Activated naive CD8-positive, alpha-beta T cell treated with anti-CD3 and anti-CD28 coated beads, Interleukin-2, amount 50 U/mL, for 24 hours (primary cell): ENCODE results near the gene USE1.

ENCODE experiments used
- ATAC-seq: fragments of 150-1000 bp; cut with Tn5 transposase; one replicate; pipeline ENCODE4 v1.10.0; 2021
- DNase-seq: peaks from one replicate; pipeline ENCODE4 v3.0.0; 2021
- H3K27ac Mint-ChIP-seq: one replicate; pipeline ENCODE4 v1.8.0; 2021; ENCODE audit warnings: mild to moderate bottlenecking, mixed read lengths
- H3K27me3 Mint-ChIP-seq: one replicate; pipeline ENCODE4 v1.8.0; 2021; ENCODE audit warnings: mixed read lengths
- H3K36me3 Mint-ChIP-seq: one replicate; pipeline ENCODE4 v1.8.0; 2021; ENCODE audit warnings: low read depth, mixed read lengths
- H3K4me1 Mint-ChIP-seq: one replicate; pipeline ENCODE4 v1.8.0; 2021; ENCODE audit warnings: mixed read lengths
- H3K4me3 Mint-ChIP-seq: one replicate; pipeline ENCODE4 v1.8.0; 2021; ENCODE audit warnings: mild to moderate bottlenecking, moderate library complexity, mixed read lengths
- H3K9me3 Mint-ChIP-seq: one replicate; pipeline ENCODE4 v1.8.0; 2021; ENCODE audit warnings: mixed read lengths

USE1 gene

DNA sequence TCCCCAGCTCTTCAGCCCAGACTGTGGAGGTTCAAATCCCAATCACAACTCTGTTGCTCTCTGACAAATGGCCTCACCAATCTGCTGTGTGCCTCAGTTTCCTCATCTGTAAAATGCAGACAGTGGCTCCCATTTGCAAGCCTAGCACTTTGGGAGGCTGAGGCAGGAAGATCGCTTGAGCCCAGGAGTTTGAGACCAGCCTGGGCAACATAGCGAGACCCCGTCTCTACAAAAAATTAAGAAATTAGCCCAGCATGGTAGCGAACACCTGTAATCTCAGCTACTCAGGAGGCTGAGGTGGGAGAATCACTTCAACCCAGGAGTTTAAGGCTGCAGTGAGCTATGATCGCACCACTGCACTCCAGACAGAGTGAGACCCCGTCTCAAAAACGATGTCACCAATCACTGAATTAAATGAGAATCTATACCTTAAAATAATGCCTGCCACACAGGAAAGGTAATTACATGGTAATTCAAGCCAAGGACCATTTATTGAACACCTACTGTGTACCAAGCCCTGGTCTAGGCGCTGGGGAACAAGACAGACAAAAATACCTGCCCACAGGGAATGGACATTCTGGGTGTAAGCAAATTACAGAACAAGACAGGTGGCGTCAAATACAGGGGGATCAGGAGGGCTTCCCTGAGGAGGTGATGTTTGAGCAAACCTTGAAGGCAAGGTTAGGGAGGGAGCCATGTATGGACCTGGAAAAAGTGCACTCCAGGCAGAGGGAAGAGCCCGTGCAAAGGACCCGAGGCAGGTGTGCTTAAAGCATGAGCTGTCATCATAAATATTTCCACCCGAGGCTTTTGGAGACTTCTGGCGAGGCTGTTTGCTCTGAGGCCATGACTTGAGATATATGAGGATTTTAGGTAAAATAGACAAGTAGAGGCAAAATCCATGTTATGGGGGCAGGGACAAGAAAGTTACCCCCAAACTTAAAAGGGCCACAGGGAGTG, 22.9 kb downstream of the USE1 start:
- peaks cover 12% of the 10 kb centered on the region for H3K4me1 Mint-ChIP-seq
- no peak for ATAC-seq
- H3K27ac Mint-ChIP-seq, result no peak overlapping the region
- H3K27me3 Mint-ChIP-seq, result no peaks in the 10 kb centered on the region
- no peaks in the 10 kb centered on the region for H3K9me3 Mint-ChIP-seq
- no peak overlapping the region for H3K4me3 Mint-ChIP-seq
- no peaks in the 10 kb centered on the region for H3K36me3 Mint-ChIP-seq
- DNase-seq, result no peak

DNA sequence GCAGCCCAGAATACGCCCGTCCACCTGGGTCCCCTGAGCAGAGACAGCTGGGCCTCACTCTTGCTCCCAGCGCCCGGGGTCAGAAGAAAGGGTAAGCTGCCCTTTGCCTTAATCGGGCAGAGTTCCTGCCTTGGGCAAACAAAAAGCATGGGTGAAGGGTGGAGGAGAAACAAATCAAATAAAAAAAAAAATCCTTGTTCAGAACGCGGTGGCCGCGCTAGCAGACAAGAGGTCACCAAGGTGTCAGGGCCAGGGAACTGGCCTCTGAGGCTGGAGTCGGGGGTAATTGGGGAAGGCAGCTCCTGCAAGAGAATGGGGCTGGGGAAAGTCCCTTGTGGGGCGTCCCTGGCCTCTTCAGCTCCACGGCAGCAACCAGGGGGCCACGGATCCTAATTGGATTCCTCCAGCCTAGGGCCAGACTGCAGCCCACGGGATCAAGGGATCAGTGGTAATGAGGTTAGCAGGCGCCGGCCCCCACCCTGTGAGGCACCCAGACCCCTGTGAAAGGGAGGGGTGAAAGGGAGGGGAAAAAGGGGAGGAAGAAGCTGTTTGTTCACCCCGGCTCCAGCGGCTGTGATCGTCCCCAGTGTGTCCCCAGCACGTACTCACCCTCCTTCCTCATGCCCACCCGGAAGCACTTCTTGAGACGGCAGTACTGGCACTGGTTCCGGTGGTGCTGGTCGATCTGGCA, 25.1 kb downstream of the USE1 start:
- Mint-ChIP-seq H3K4me3 (no peak overlapping the region), H3K27ac (no peak overlapping the region), H3K4me1 (peaks cover 3% of the 10 kb centered on the region), H3K36me3 (no peaks in the 10 kb centered on the region), H3K9me3 (no peaks in the 10 kb centered on the region), H3K27me3 (no peaks in the 10 kb centered on the region)
- no peak for ATAC-seq
- no peak for DNase-seq

DNA sequence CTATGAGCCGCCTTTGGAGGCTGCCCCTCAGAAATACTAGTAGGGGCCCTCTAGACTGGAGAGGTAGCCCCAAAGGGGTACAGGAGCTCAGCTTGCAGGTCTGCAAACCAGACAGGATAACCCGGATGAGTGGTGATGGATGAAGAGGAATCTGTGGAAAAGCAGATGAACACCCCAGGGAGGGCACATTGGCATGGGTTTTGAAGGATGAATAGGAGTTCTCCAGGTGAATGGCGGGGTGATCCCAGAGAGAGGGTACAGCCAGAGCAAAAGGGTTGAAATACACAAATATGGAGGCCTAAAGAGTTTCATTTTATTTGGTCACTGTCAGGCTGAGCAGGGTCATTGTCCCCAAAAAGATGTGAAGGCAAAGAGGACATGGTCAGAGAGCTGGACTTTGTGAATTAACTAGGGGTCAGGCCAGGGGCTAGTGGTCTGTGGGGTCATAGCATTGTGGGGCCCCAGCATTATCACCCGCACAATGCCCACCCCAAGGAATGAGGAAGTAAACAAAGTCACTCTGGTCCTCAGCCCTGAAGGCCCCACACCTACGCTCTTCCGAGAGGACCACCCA, 25.8 kb downstream of the USE1 start:
- Mint-ChIP-seq H3K9me3 (no peaks in the 10 kb centered on the region), H3K36me3 (no peaks in the 10 kb centered on the region), H3K4me1 (peaks cover 3% of the 10 kb centered on the region), H3K27me3 (no peaks in the 10 kb centered on the region), H3K4me3 (no peak overlapping the region), H3K27ac (no peak overlapping the region)
- ATAC-seq, result no peak
- no peak for DNase-seq

DNA sequence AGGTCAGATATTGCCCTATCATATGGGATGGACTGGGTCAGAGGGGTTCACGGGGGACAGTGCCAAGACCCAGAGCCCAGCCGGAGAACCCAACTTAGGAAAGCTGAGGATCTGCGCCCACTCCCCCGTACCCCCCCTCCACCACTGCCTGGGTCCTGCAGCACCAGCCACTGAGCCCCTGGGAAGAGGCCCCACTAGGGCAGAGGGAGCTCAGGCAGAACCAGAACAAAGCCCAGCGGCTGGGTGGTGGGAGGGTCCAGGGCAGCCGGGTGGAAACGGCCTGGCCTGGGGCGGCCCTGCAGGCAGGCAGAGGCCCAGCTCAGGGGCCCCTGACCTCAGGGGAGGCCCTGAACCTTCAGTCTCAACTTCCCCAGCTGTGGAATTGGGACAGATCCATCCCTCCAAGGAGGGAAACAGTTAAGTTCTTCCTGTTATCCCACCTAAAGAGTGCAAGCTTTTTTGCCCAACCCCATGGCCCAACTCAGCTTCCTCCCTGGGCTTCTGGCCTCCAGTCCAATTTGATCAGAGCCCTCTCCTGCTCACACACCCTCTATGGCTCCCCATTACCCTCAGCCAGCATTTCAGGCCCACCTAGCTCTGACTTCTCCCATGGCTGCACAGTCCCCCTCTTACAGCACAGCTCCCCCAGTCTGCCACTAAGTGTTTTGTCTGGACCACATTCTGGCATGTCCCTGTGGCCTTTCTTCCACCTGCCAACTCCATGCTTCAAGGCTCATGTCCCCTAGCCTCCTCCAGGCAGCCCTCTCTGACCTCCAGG, 27.5 kb downstream of the USE1 start:
- H3K27ac Mint-ChIP-seq, result no peak overlapping the region
- ATAC-seq, result no peak
- peaks cover 12% of the 10 kb centered on the region for H3K4me1 Mint-ChIP-seq
- H3K27me3 Mint-ChIP-seq, result peaks cover 4% of the 10 kb centered on the region
- no peaks in the 10 kb centered on the region for H3K9me3 Mint-ChIP-seq
- no peak overlapping the region for H3K4me3 Mint-ChIP-seq
- H3K36me3 Mint-ChIP-seq, result no peaks in the 10 kb centered on the region
- no peak for DNase-seq

DNA sequence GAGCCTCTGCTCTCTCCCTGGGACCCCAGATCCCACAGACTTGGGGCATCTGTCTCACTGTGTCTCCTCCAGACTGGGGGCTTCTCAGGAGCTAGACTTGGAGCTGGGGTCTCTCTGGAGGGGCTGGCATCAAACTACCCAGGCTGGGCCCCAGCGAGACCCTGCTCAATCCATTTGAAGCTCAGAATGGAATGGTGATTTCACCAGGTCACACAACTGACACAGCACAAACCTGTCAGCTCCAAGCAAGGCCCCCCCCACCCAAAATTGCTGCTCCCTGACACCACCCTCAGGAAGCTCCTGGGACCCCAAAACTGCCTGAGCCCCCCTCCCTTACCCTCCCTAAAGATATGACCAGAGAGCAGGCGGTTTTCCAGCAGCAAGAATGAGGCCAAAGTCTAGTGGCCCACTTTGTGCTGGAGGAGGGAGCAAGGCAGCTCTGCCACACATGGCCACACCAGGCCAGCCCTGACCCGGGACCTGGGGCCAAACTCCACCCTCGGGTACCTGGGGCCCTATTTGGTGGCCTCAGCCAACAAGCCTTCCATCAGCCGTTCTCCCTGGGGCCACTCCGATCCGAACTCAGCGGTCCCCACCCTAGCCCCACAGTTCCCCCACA, 28.2 kb downstream of the USE1 start:
- H3K27me3 Mint-ChIP-seq, result peaks cover 4% of the 10 kb centered on the region
- DNase-seq (no peak), ATAC-seq (no peak)
- no peaks in the 10 kb centered on the region for H3K36me3 Mint-ChIP-seq
- peaks cover 12% of the 10 kb centered on the region for H3K4me1 Mint-ChIP-seq
- H3K4me3 Mint-ChIP-seq, result no peak overlapping the region
- no peaks in the 10 kb centered on the region for H3K9me3 Mint-ChIP-seq
- H3K27ac Mint-ChIP-seq, result no peak overlapping the region

DNA sequence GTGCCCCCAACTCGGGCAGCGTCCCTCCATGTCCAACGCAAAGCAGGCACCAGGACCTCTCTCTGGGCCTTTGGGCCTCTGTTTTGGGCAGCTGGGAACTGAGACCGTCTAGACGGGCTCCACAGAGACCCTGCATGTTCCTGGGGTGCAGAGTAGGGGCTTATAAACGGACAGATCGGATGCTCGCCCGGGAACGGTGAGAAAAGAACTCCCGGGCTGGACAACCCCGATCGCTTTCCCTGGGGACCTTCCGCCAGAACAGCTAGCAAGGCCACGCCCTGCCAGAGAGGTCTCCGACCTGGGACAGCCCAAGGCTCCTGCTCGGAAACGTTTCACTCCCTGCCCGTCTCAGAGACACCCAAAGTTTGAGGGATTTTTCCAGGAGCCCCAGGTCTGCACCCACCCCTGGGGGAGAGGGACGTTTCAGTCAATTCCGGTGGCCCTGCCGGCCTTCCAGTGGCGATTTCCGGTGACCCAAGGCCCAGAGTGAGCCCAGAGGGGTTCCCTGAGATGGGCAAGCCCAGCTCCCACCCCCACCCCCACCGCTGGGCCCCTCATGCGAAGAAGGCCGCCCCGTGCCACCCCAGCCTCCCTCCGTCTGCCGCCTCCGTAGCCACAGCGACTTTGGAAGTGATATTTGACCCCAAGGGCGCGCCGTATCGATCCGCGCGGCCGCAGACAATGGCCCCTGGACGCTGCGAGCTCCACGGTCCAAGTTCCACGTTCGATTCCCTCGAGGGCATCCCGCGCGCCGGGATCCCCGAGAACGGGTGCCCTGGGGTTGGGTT, 28.9 kb downstream of the USE1 start:
- ATAC-seq, result no peak
- Mint-ChIP-seq H3K4me3 (peak overlapping the region; percentile 42), H3K36me3 (no peaks in the 10 kb centered on the region), H3K9me3 (no peaks in the 10 kb centered on the region), H3K4me1 (peaks cover 12% of the 10 kb centered on the region), H3K27me3 (peaks cover 4% of the 10 kb centered on the region), H3K27ac (no peak overlapping the region)
- no peak for DNase-seq

DNA sequence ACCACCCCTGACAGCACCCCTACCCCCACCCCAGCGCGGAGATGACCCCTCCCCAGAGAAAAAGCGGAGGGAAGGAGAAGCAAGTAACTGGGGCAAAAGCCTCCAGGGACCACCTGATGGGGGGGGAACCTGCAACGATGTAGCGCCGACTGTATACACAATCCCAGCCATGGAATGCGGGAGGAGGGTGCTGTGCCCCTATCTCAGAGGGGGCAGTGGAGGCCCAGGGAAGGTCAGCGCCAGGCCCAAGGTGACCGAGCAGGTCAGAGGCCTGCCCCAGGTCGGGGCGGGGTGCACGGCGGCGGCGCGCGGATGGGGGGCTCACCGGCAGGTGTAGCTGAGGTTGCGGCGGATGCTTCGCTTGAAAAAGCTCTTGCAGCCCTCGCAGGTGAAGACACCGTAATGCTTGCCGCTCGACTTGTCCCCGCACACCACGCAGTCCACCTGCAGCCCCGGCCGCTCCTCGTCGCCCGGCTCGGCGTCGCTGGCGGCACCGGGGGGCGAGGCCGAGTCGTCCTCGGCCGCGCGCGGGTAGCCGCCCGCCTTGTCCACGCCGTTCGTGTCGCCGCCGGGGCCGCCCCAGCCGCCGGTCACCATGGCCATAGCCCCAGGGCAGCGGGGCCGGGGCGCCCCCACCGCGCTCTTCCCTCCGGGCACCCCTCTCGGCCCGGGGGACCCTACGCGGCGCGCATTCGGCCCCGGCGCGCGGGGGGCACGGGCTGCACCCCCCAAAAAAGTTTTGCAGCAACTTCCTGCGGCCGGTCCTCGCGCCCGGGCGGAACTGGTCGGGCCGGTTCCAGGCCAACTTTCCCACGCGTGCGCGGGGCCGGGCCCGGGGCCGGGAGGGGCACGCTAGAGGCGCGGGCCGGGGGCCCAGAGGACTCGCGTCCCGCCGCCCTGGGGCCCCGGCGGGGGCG, 29.7 kb downstream of the USE1 start:
- H3K27ac Mint-ChIP-seq, result no peak overlapping the region

DNA sequence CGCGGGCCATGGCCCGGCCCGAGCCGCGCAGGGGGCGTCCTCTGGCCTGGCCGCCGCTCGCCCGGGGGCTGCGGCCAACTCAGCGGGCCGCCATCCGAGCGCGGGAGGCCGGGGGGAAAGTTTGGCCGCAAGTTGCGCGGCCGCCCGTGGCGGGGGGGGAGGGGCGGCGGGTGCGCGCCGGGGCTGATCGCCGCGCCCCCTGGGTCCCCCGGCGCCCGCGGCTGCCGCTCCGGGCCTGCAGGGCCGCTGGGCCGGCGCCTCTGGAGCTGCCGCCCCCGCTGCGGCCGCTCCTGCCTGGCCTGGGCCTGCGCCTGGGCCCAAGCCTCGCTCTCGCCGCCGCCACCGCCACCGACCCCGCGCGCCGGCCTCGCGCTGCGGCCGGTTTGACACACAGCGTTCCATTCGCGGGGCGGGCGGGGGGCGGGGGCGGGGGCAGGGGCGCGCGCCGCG, 30.4 kb downstream of the USE1 start, which contains the start of gene NR2F6:
Gene NR2F6, minus strand, starts transcription at position 385 of the 450 bp plus-strand sequence. CDS start 699 bp downstream, outside the sequence.
- ATAC-seq (no peak), DNase-seq (no peak)

More for the DNA sequence above, 29.7 kb downstream of the USE1 start:
- no peak for DNase-seq
- Mint-ChIP-seq H3K4me3 (peak overlapping the region; percentile 42), H3K9me3 (no peaks in the 10 kb centered on the region), H3K36me3 (no peaks in the 10 kb centered on the region), H3K4me1 (peaks cover 12% of the 10 kb centered on the region), H3K27me3 (peaks cover 4% of the 10 kb centered on the region)
- ATAC-seq, result no peak

DNA sequence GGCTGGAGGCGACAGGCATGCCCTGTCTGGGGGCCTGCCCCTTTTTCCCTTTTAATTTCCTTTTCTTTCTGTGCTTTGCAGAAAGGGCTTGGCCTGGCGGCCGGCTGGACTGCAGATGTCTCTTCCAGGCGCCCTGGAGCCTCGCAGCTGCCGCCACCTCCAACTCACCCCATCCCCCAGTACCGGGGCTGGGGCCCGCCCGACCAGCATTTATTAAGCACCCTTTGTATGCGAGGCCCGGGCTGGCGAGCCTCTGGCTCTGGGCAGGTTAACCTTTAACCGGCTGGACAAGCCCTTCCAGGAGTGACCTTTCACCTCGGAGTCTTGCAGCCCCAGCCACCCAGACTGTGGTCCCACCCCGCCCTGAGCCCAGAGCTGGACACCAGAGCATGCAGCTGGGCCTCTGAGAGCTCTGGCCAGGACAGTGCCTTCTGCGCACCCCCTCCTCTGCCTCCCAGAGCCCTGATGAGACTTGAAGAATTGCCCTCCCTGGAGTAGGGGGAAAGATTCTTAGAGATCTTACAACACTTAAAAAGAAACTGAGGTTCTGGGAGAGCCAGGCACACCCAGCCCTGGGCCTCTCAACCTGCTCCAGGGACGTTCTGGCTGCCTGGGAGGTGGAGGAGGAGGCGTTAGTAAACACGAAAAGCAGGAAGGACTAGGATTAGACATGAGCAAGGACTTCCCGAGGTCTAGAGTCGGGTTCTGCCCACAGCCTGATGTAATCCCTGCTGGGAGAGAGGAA, 31.7 kb downstream of the USE1 start:
- DNase-seq (no peak), ATAC-seq (no peak)
- peaks cover 12% of the 10 kb centered on the region for H3K4me1 Mint-ChIP-seq
- no peaks in the 10 kb centered on the region for H3K36me3 Mint-ChIP-seq
- peaks cover 4% of the 10 kb centered on the region for H3K27me3 Mint-ChIP-seq
- H3K27ac Mint-ChIP-seq, result no peak overlapping the region
- H3K9me3 Mint-ChIP-seq, result no peaks in the 10 kb centered on the region
- peak overlapping the region; percentile 73 for H3K4me3 Mint-ChIP-seq

More for the DNA sequence above, 30.4 kb downstream of the USE1 start, which contains the start of gene NR2F6:
- peaks cover 4% of the 10 kb centered on the region for H3K27me3 Mint-ChIP-seq
- peak within 1 kb of the TSS; percentile 73 for H3K4me3 Mint-ChIP-seq
- peaks cover 12% of the 10 kb centered on the region for H3K4me1 Mint-ChIP-seq
- H3K27ac Mint-ChIP-seq, result no peak within 1 kb of the TSS
- no peaks in the 10 kb centered on the region for H3K9me3 Mint-ChIP-seq
- H3K36me3 Mint-ChIP-seq, result no peaks in the 10 kb centered on the region

DNA sequence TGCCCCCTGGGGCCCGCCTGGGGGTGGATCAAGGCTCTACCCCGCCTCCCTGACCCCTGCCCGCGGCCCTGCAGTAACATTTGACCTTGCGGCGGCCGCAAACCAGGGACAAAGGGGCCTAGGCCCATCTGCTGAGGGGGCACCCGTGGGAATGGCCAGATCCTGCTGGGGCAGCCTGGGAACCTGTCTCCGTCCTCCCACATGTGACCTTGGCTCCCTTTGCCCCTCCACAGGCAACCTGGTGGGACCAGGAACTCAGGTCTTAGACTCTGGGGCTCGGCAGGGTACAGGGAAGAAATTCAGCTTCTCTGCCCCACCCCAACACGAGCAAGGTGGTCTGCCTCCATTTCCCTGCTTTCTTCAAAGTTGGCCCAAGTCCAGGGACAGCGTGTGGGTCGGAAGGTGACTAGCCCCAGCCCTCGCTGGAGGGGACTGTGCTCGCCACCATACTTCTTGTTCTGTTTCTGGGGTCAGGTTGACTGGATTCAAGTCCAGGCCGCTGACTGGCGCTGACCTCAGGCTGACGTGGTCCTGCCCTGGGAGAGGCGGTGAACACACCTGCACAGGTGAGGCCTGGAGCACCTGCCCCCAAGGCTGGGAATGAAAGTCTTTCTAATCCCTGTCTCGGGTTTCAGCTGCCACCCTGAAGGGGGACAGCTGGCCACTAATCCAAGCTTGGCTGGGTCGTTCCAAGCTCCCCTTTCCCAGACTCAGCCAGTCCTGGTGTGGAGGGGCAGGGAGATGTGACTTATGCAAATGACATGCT, 33.0 kb downstream of the USE1 start:
- H3K4me1 Mint-ChIP-seq, result peaks cover 12% of the 10 kb centered on the region
- H3K36me3 Mint-ChIP-seq, result no peaks in the 10 kb centered on the region
- DNase-seq (no peak), ATAC-seq (no peak)
- no peak overlapping the region for H3K27ac Mint-ChIP-seq
- H3K27me3 Mint-ChIP-seq, result peaks cover 4% of the 10 kb centered on the region
- no peak overlapping the region for H3K4me3 Mint-ChIP-seq
- H3K9me3 Mint-ChIP-seq, result no peaks in the 10 kb centered on the region

DNA sequence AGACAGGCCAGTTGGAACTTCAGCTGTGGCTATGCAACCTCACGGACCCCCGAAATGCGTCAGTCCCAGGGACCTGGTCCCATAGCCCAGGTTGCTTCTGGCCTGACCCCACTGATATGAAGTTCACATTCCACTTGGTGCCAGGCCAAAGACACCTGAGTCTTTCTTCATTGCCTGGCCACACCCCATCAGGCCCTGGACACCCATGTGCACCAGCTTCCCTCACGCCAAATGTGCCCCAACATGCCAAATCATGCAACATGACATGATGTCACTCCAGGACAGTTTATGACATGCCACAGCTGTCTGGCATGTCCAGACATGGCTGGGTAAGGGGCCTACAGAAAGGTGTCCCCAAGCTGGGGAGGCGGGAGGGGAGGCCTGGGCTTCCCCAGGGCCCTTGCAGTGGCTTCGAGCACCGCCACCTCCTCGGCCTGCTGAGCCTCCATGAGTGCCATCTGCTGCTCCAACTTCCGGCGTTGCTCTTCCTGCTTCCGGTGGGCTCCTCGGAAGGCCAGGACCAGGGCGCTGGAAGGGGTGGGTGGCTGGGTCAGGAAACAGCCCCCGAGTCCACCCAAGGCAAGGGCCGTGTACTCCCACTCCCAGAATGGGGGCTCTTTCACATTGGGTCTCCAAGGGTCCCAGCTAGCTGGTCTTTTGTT, 34.9 kb downstream of the USE1 start:
- no peaks in the 10 kb centered on the region for H3K9me3 Mint-ChIP-seq
- no peak overlapping the region for H3K4me3 Mint-ChIP-seq
- peaks cover 8% of the 10 kb centered on the region for H3K4me1 Mint-ChIP-seq
- no peak for ATAC-seq
- H3K27ac Mint-ChIP-seq, result no peak overlapping the region
- H3K27me3 Mint-ChIP-seq, result peaks cover 4% of the 10 kb centered on the region
- DNase-seq, result no peak
- no peaks in the 10 kb centered on the region for H3K36me3 Mint-ChIP-seq
